Smooth muscle cell (in vitro differentiated cells): ENCODE measurements around the gene MAML2. TPM values are rescaled to one million over a fixed set of nuclear protein-coding genes. Genes with fewer than 3 reads are reported as not detected.

ENCODE experiments used
- DNase-seq: peaks from one replicate; lab custom pipeline; 2025; ENCODE audit not compliant: unreplicated experiment; lab: John Stamatoyannopoulos, UW
- H2AFZ ChIP-seq: fragments of 200-600 bp; sonication (generic); 2 replicates; pipeline ENCODE4 v1.6.0; 2016; ENCODE audit warnings: antibody characterized with exemption, low read depth, mild to moderate bottlenecking
- H3F3A ChIP-seq: fragments of 200-600 bp; sonication (generic); 2 replicates; pipeline ENCODE4 v1.6.0; 2017; ENCODE audit warnings: antibody characterized with exemption, low read depth
- H3K27ac ChIP-seq: fragments of 200-600 bp; sonication (generic); 2 replicates; pipeline ENCODE4 v1.5.1; 2016; ENCODE audit warnings: low read depth, mild to moderate bottlenecking
- H3K27me3 ChIP-seq: fragments of 200-600 bp; sonication (generic); 2 replicates; pipeline ENCODE4 v1.6.1; 2016; ENCODE audit warnings: low read depth, mild to moderate bottlenecking
- H3K36me3 ChIP-seq: fragments of 200-600 bp; sonication (generic); 2 replicates; pipeline ENCODE4 v1.5.1; 2016; ENCODE audit warnings: low read depth
- H3K4me1 ChIP-seq: fragments of 200-600 bp; sonication (generic); 2 replicates; pipeline ENCODE4 v1.5.1; 2016; ENCODE audit warnings: low read depth
- H3K4me2 ChIP-seq: fragments of 200-600 bp; sonication (generic); 2 replicates; pipeline ENCODE4 v1.6.0; 2016; ENCODE audit warnings: mild to moderate bottlenecking
- H3K4me3 ChIP-seq: fragments of 200-600 bp; sonication (generic); 2 replicates; pipeline ENCODE4 v1.5.1; 2016; ENCODE audit warnings: mild to moderate bottlenecking
- H3K79me2 ChIP-seq: fragments of 200-600 bp; sonication (generic); 2 replicates; pipeline ENCODE4 v1.6.0; 2016; ENCODE audit warnings: low read depth, mild to moderate bottlenecking
- H3K9ac ChIP-seq: fragments of 200-600 bp; sonication (generic); 2 replicates; pipeline ENCODE4 v1.6.0; 2016; ENCODE audit warnings: low read depth
- H3K9me3 ChIP-seq: fragments of 200-600 bp; sonication (generic); replicated peaks from 2 replicates; pipeline ENCODE4 v1.5.1; 2016; ENCODE audit warnings: low read depth
- H4K20me1 ChIP-seq: fragments of 200-600 bp; sonication (generic); 2 replicates; pipeline ENCODE4 v1.6.0; 2016; ENCODE audit warnings: low read depth
- WGBS: methylation state at CpG from one replicate; pipeline ENCODE4 v1.1.7; 2016; ENCODE audit warnings: low lambda C conversion rate; 5-methylcytosine and 5-hydroxymethylcytosine counted together
- polyA plus RNA-seq: library from polyadenylated mRNA; unstranded; fragments of >200 nt; fragmentation: Nextera tagmentation; extraction: Ambion mirVana; gene quantifications from 2 replicates; pipeline ENCODE4 v1.2.1, GENCODE V29; 2016
- total RNA-seq: library from RNA; depleted of rRNA; stranded (reverse); fragments of >200 nt; gene quantifications from 2 replicates; pipeline ENCODE4 v1.2.3, GENCODE V29; 2014
- TF ChIP-seq, protein P1 (sequence below): fragments of 200-600 bp; sonication (generic); IDR thresholded peaks from 2 replicates; pipeline ENCODE4 v1.5.1; 2017; ENCODE audit warnings: borderline replicate concordance, mild to moderate bottlenecking, antibody characterized with exemption; ENCODE audit not compliant: insufficient read depth, poor library complexity, severe bottlenecking

The MAML2 gene
- total and polyA plus RNA-seq, 2 experiments from 2014 or later, result 8.7 to 52.4 TPM

- TF ChIP-seq, protein P1, sequence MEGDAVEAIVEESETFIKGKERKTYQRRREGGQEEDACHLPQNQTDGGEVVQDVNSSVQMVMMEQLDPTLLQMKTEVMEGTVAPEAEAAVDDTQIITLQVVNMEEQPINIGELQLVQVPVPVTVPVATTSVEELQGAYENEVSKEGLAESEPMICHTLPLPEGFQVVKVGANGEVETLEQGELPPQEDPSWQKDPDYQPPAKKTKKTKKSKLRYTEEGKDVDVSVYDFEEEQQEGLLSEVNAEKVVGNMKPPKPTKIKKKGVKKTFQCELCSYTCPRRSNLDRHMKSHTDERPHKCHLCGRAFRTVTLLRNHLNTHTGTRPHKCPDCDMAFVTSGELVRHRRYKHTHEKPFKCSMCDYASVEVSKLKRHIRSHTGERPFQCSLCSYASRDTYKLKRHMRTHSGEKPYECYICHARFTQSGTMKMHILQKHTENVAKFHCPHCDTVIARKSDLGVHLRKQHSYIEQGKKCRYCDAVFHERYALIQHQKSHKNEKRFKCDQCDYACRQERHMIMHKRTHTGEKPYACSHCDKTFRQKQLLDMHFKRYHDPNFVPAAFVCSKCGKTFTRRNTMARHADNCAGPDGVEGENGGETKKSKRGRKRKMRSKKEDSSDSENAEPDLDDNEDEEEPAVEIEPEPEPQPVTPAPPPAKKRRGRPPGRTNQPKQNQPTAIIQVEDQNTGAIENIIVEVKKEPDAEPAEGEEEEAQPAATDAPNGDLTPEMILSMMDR, result no peak
- DNase-seq, result no peak
These were observed 119.9 kb downstream of the MAML2 start for GRCh38 chr11:96223083-96223482.

GRCh38 chr11:96222102-96222501, 120.9 kb downstream of the MAML2 start:
- Histone ChIP-seq H3K4me1 (peaks cover 31% of the 10 kb centered on the region), H3K79me2 (peaks cover 89% of the 10 kb centered on the region), H3K9me3 (no peaks in the 10 kb centered on the region), H3K27ac (peak overlapping the region; percentile 79), H3K4me3 (no peak overlapping the region), H3K4me2 (peak overlapping the region; percentile 63), H4K20me1 (no peaks in the 10 kb centered on the region), H3K9ac (no peak overlapping the region), H3F3A (peaks cover 23% of the 10 kb centered on the region), H3K27me3 (no peaks in the 10 kb centered on the region), H3K36me3 (no peaks in the 10 kb centered on the region), H2AFZ (no peak overlapping the region)
- TF ChIP-seq, protein P1, result no peak
- WGBS, result 73% methylated on average over 6 of the region's 6 CpGs
- no peak for DNase-seq

More at GRCh38 chr11:96223083-96223482, 119.9 kb downstream of the MAML2 start:
- no peak overlapping the region for H3K9ac ChIP-seq
- 91% methylated on average over 1 of the region's 1 CpG for WGBS
- no peaks in the 10 kb centered on the region for H4K20me1 ChIP-seq
- no peaks in the 10 kb centered on the region for H3K9me3 ChIP-seq
- no peak overlapping the region for H3K27ac ChIP-seq
- H3K27me3 ChIP-seq, result no peaks in the 10 kb centered on the region
- H3K4me2 ChIP-seq, result no peak overlapping the region
- no peak overlapping the region for H3K4me3 ChIP-seq
- H3F3A ChIP-seq, result peaks cover 31% of the 10 kb centered on the region
- H3K4me1 ChIP-seq, result peaks cover 31% of the 10 kb centered on the region
- H3K79me2 ChIP-seq, result peaks cover 89% of the 10 kb centered on the region
- H3K36me3 ChIP-seq, result no peaks in the 10 kb centered on the region
- no peak overlapping the region for H2AFZ ChIP-seq

- no peak overlapping the region for H2AFZ ChIP-seq
- H3K79me2 ChIP-seq, result peaks cover 88% of the 10 kb centered on the region
- 61% methylated on average over 4 of the region's 4 CpGs for WGBS
- no peaks in the 10 kb centered on the region for H4K20me1 ChIP-seq
- H3K4me1 ChIP-seq, result peaks cover 31% of the 10 kb centered on the region
- TF ChIP-seq, protein P1, result no peak
- H3K4me2 ChIP-seq, result peak overlapping the region; percentile 63
- no peaks in the 10 kb centered on the region for H3K36me3 ChIP-seq
- DNase-seq, result no peak
- H3F3A ChIP-seq, result peaks cover 21% of the 10 kb centered on the region
- peak overlapping the region; percentile 79 for H3K27ac ChIP-seq
- H3K9me3 ChIP-seq, result no peaks in the 10 kb centered on the region
- H3K9ac ChIP-seq, result peak overlapping the region; percentile 8
- H3K27me3 ChIP-seq, result no peaks in the 10 kb centered on the region
- no peak overlapping the region for H3K4me3 ChIP-seq
These were observed 121.5 kb downstream of the MAML2 start for GRCh38 chr11:96221244-96222070.
